ENCODE results near the gene ROPN1B. TPM values are rescaled to one million over a fixed set of nuclear protein-coding genes. Genes with fewer than 3 reads are reported as not detected.

ROPN1B gene
- total RNA-seq, 2 experiments from 2014 or later = not detected

- CTCF ChIA-PET = no interaction called here
- Mint-ChIP-seq H3K9me3 (no peaks in the 10 kb centered on the region), H3K27me3 (ENCODE audit: low read depth) (no peaks in the 10 kb centered on the region), H3K36me3 (ENCODE audit: low read depth) (peaks cover 21% of the 10 kb centered on the region), H3K4me1 (ENCODE audit: low read depth) (no peaks in the 10 kb centered on the region), H3K27ac (no peak overlapping the region), H3K4me3 (no peak overlapping the region)
- intact Hi-C loops (cut with micrococcal nuclease) = no loop called here
- no peak for DNase-seq
Measured at GRCh38 chr3:126017362-126017761, 48.4 kb downstream of the ROPN1B start.

GRCh38 chr3:126018545-126018944, 49.6 kb downstream of the ROPN1B start:
- CTCF ChIA-PET = no interaction called here
- Mint-ChIP-seq H3K36me3 (ENCODE audit: low read depth) (peaks cover 11% of the 10 kb centered on the region), H3K27me3 (ENCODE audit: low read depth) (no peaks in the 10 kb centered on the region)

GRCh38 chr3:126018995-126019394, 50.0 kb downstream of the ROPN1B start:
- intact Hi-C loops (cut with micrococcal nuclease) = no loop called here
- Mint-ChIP-seq H3K9me3 (no peaks in the 10 kb centered on the region), H3K27me3 (ENCODE audit: low read depth) (no peaks in the 10 kb centered on the region), H3K27ac (no peak overlapping the region), H3K36me3 (ENCODE audit: low read depth) (peaks cover 8% of the 10 kb centered on the region), H3K4me1 (ENCODE audit: low read depth) (no peaks in the 10 kb centered on the region), H3K4me3 (no peak overlapping the region)
- CTCF ChIA-PET = interaction anchor here (1.2 kb wide), 1 partner anchor 83 kb away, joined by 3 read pairs; no protein-coding TSS in a partner anchor
- no peak for DNase-seq

More at GRCh38 chr3:126018545-126018944, 49.6 kb downstream of the ROPN1B start:
- Mint-ChIP-seq H3K9me3 (no peaks in the 10 kb centered on the region), H3K4me3 (no peak overlapping the region), H3K4me1 (ENCODE audit: low read depth) (no peaks in the 10 kb centered on the region), H3K27ac (no peak overlapping the region)
- intact Hi-C loops (cut with micrococcal nuclease) = no loop called here
- DNase-seq = no peak

- H3K4me3 Mint-ChIP-seq = no peak overlapping the region
- H3K4me1 Mint-ChIP-seq (ENCODE audit: low read depth) = no peaks in the 10 kb centered on the region
- no peaks in the 10 kb centered on the region for H3K9me3 Mint-ChIP-seq
- H3K27ac Mint-ChIP-seq = no peak overlapping the region
- CTCF ChIA-PET = interaction anchor here (0.7 to 1.2 kb wide), 2 partner anchors 13 to 82 kb away, joined by 3 read pairs; no protein-coding TSS in a partner anchor
- intact Hi-C loops (cut with micrococcal nuclease) = no loop called here
- no peak for DNase-seq
- peaks cover 7% of the 10 kb centered on the region for H3K36me3 Mint-ChIP-seq (ENCODE audit: low read depth)
- no peaks in the 10 kb centered on the region for H3K27me3 Mint-ChIP-seq (ENCODE audit: low read depth)
Measured at GRCh38 chr3:126019683-126020082, 50.7 kb downstream of the ROPN1B start.

GRCh38 chr3:126021224-126021623, 52.2 kb downstream of the ROPN1B start:
- H3K27me3 Mint-ChIP-seq (ENCODE audit: low read depth) = no peaks in the 10 kb centered on the region
- H3K4me3 Mint-ChIP-seq = no peak overlapping the region
- H3K36me3 Mint-ChIP-seq (ENCODE audit: low read depth) = peaks cover 7% of the 10 kb centered on the region
- intact Hi-C loops (cut with micrococcal nuclease) = no loop called here
- no peaks in the 10 kb centered on the region for H3K4me1 Mint-ChIP-seq (ENCODE audit: low read depth)
- no peaks in the 10 kb centered on the region for H3K9me3 Mint-ChIP-seq
- CTCF ChIA-PET = no interaction called here
- DNase-seq = no peak
- H3K27ac Mint-ChIP-seq = no peak overlapping the region

GRCh38 chr3:126021702-126022101, 52.7 kb downstream of the ROPN1B start:
- H3K9me3 Mint-ChIP-seq = no peaks in the 10 kb centered on the region
- CTCF ChIA-PET = no interaction called here
- no peak overlapping the region for H3K27ac Mint-ChIP-seq
- intact Hi-C loops (cut with micrococcal nuclease) = no loop called here
- peaks cover under 1% of the 10 kb centered on the region for H3K4me1 Mint-ChIP-seq (ENCODE audit: low read depth)
- no peak for DNase-seq
- H3K27me3 Mint-ChIP-seq (ENCODE audit: low read depth) = no peaks in the 10 kb centered on the region
- H3K36me3 Mint-ChIP-seq (ENCODE audit: low read depth) = peaks cover 11% of the 10 kb centered on the region
- H3K4me3 Mint-ChIP-seq = no peak overlapping the region

- intact Hi-C loops (cut with micrococcal nuclease) = no loop called here
- Mint-ChIP-seq H3K4me1 (ENCODE audit: low read depth) (peaks cover 3% of the 10 kb centered on the region), H3K27me3 (ENCODE audit: low read depth) (no peaks in the 10 kb centered on the region), H3K36me3 (ENCODE audit: low read depth) (peaks cover 20% of the 10 kb centered on the region), H3K9me3 (peaks cover 7% of the 10 kb centered on the region), H3K27ac (no peak overlapping the region), H3K4me3 (no peak overlapping the region)
- CTCF ChIA-PET = interaction anchor here (0.6 kb wide), 1 partner anchor 173 kb away, joined by 3 read pairs; no protein-coding TSS in a partner anchor
- no peak for DNase-seq
Measured at GRCh38 chr3:126022741-126023359, 53.9 kb downstream of the ROPN1B start.

- no peak overlapping the region for H3K27ac Mint-ChIP-seq
- no peak for DNase-seq
- H3K9me3 Mint-ChIP-seq = peaks cover 10% of the 10 kb centered on the region
- CTCF ChIA-PET = interaction anchor here (0.6 kb wide), 1 partner anchor 173 kb away, joined by 3 read pairs; no protein-coding TSS in a partner anchor
- intact Hi-C loops (cut with micrococcal nuclease) = no loop called here
- no peak overlapping the region for H3K4me3 Mint-ChIP-seq
- H3K27me3 Mint-ChIP-seq (ENCODE audit: low read depth) = no peaks in the 10 kb centered on the region
- H3K36me3 Mint-ChIP-seq (ENCODE audit: low read depth) = peaks cover 24% of the 10 kb centered on the region
- H3K4me1 Mint-ChIP-seq (ENCODE audit: low read depth) = peaks cover 3% of the 10 kb centered on the region
Measured at GRCh38 chr3:126023390-126023789, 54.4 kb downstream of the ROPN1B start.

- H3K9me3 Mint-ChIP-seq = peaks cover 13% of the 10 kb centered on the region
- no peaks in the 10 kb centered on the region for H3K27me3 Mint-ChIP-seq (ENCODE audit: low read depth)
- peaks cover 3% of the 10 kb centered on the region for H3K4me1 Mint-ChIP-seq (ENCODE audit: low read depth)
- CTCF ChIA-PET = no interaction called here
- peaks cover 33% of the 10 kb centered on the region for H3K36me3 Mint-ChIP-seq (ENCODE audit: low read depth)
- DNase-seq = no peak
- no peak overlapping the region for H3K4me3 Mint-ChIP-seq
- H3K27ac Mint-ChIP-seq = no peak overlapping the region
- intact Hi-C loops (cut with micrococcal nuclease) = no loop called here
Measured at GRCh38 chr3:126024049-126024854, 55.3 kb downstream of the ROPN1B start.

- Mint-ChIP-seq H3K27ac (no peak overlapping the region), H3K36me3 (ENCODE audit: low read depth) (peaks cover 38% of the 10 kb centered on the region), H3K4me3 (no peak overlapping the region), H3K4me1 (ENCODE audit: low read depth) (peaks cover 3% of the 10 kb centered on the region), H3K27me3 (ENCODE audit: low read depth) (no peaks in the 10 kb centered on the region), H3K9me3 (peaks cover 17% of the 10 kb centered on the region)
- intact Hi-C loops (cut with micrococcal nuclease) = no loop called here
- no peak for DNase-seq
- CTCF ChIA-PET = no interaction called here
Measured at GRCh38 chr3:126025116-126025729, 56.2 kb downstream of the ROPN1B start.

GRCh38 chr3:126025862-126026261, 56.9 kb downstream of the ROPN1B start:
- Mint-ChIP-seq H3K9me3 (peaks cover 17% of the 10 kb centered on the region), H3K4me1 (ENCODE audit: low read depth) (peaks cover 3% of the 10 kb centered on the region), H3K27ac (no peak overlapping the region), H3K4me3 (no peak overlapping the region), H3K36me3 (ENCODE audit: low read depth) (peaks cover 42% of the 10 kb centered on the region), H3K27me3 (ENCODE audit: low read depth) (no peaks in the 10 kb centered on the region)
- CTCF ChIA-PET = no interaction called here
- no peak for DNase-seq
- intact Hi-C loops (cut with micrococcal nuclease) = no loop called here

- peaks cover 42% of the 10 kb centered on the region for H3K36me3 Mint-ChIP-seq (ENCODE audit: low read depth)
- H3K4me3 Mint-ChIP-seq = no peak overlapping the region
- peaks cover 17% of the 10 kb centered on the region for H3K9me3 Mint-ChIP-seq
- intact Hi-C loops (cut with micrococcal nuclease) = no loop called here
- H3K4me1 Mint-ChIP-seq (ENCODE audit: low read depth) = peaks cover 3% of the 10 kb centered on the region
- no peak overlapping the region for H3K27ac Mint-ChIP-seq
- no peaks in the 10 kb centered on the region for H3K27me3 Mint-ChIP-seq (ENCODE audit: low read depth)
- DNase-seq = no peak
- CTCF ChIA-PET = no interaction called here
Measured at GRCh38 chr3:126026277-126026751, 57.3 kb downstream of the ROPN1B start.

Data from activated naive CD4-positive, alpha-beta T cell treated with anti-CD3 and anti-CD28 coated beads for 36 hours (primary cell).